Upper lobe of left lung (tissue), 4 donors: ENCODE measurements around the gene GPX1.
"Not testable (repeated sequence)": the region's sequence is repeated elsewhere in the genome, so short reads cannot be mapped to it uniquely, and the experiment has no call there.

Experiments used
- EP300 ChIP-seq, 4 donors: sonication (generic); formaldehyde crosslinking; IDR thresholded peaks; one replicate each; pipeline ENCODE4 v1.5.1; 2017; ENCODE audit warnings: antibody characterized with exemption in 4 of 4, control low read depth in 2 of 4
- POLR2A ChIP-seq, 4 donors: fragments of 450-650 bp; IDR thresholded peaks; one replicate each; pipeline ENCODE4 v1.5.1; 2016 to 2017; ENCODE audit warnings: antibody characterized with exemption in 4 of 4, mild to moderate bottlenecking in 2 of 4
- POLR2AphosphoS5 ChIP-seq, 2 donors: sonication (generic); formaldehyde crosslinking; IDR thresholded peaks; one replicate each; pipeline ENCODE4 v1.5.1; 2017; ENCODE audit warnings: antibody characterized with exemption in 2 of 2
- TF ChIP-seq, protein P1 (sequence below), 6 experiments: fragments of 450-650 bp in 4 of 6; fragments of 200-600 bp in 2 of 6; sonication (generic) in 2 of 6; IDR thresholded peaks; one replicate each; pipeline ENCODE4 v1.5.1; 2016 to 2019; ENCODE audit warnings: antibody characterized with exemption in 6 of 6

DNA sequence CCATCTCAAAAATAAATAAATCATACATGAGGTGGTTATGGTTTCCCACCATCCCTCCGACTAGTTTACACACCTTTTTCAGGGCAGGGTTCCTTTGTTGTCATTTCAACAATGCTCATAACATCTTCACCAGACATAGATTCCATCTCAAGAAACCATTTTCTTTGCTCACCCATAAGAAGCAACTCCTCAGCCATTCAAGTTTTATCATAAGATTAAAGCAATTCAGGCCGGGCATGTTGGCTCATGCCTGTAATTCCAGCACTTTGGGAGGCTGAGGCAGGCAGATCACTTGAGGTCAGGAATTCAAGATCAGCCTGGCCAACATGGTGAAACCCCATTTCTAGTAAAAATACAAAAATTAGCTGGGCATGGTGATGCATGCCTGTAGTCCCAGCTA, 29.8 kb downstream of the GPX1 start:
- TF ChIP-seq, protein P1, sequence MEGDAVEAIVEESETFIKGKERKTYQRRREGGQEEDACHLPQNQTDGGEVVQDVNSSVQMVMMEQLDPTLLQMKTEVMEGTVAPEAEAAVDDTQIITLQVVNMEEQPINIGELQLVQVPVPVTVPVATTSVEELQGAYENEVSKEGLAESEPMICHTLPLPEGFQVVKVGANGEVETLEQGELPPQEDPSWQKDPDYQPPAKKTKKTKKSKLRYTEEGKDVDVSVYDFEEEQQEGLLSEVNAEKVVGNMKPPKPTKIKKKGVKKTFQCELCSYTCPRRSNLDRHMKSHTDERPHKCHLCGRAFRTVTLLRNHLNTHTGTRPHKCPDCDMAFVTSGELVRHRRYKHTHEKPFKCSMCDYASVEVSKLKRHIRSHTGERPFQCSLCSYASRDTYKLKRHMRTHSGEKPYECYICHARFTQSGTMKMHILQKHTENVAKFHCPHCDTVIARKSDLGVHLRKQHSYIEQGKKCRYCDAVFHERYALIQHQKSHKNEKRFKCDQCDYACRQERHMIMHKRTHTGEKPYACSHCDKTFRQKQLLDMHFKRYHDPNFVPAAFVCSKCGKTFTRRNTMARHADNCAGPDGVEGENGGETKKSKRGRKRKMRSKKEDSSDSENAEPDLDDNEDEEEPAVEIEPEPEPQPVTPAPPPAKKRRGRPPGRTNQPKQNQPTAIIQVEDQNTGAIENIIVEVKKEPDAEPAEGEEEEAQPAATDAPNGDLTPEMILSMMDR (IDR thresholded peaks at IDR 0.05): not testable (repeated sequence)
- not testable (repeated sequence) for TF ChIP-seq POLR2A, EP300, POLR2AphosphoS5 (IDR thresholded peaks at IDR 0.05)
